GM12878 (cell line): ENCODE measurements around the gene TFDP1. TPM values are rescaled to one million over a fixed set of nuclear protein-coding genes. Genes with fewer than 3 reads are reported as not detected.

ENCODE experiments used
- ATAC-seq: fragments of 200-7000 bp; cut with Tn5 transposase; 3 replicates; pipeline ENCODE4 v1.9.1; 2020; ENCODE audit warnings: mild to moderate bottlenecking, moderate library complexity
- BruUV-seq: library from RNA; stranded (reverse); fragments of 400-500 nt; replicated peaks from 2 replicates; lab custom pipeline; 2021; lab: Mats Ljungman, UMichigan
- CTCF ChIA-PET: fragments of 300-600 bp; sonication (Branson Sonifier 250); formaldehyde crosslinking; extraction: SDS; loops from one replicate; lab custom pipeline; 2021; ENCODE audit warnings: inconsistent platforms; lab: Yijun Ruan, JAX
- POLR2A ChIA-PET: fragments of 350-600 bp; formaldehyde crosslinking; extraction: SDS; loops from one replicate; lab custom pipeline; 2021; ENCODE audit warnings: inconsistent platforms; lab: Charles Lee
- RAD21 ChIA-PET: fragments of 300-600 bp; sonication (Branson Sonifier 250); formaldehyde crosslinking; loops from one replicate; lab custom pipeline; 2023; ENCODE audit warnings: antibody characterized with exemption; ENCODE audit not compliant: unreplicated experiment; lab: Charles Lee
- SMC1A ChIA-PET: fragments of 300-600 bp; sonication (Branson Sonifier 250); formaldehyde crosslinking; loops from one replicate; lab custom pipeline; 2023; ENCODE audit not compliant: unreplicated experiment, uncharacterized antibody; lab: Charles Lee
- DNase-seq: peaks from one replicate; pipeline ENCODE4 v3.0.0-alpha.2; 2011; ENCODE audit warnings: low read depth, low spot score
- FAIRE-seq: peaks from 3 replicates; lab custom pipeline; 2011; peaks lifted over from hg19 to GRCh38; lab: Jason Lieb, UNC
- H2AFZ ChIP-seq: 2 replicates; pipeline ENCODE4 v1.6.0; 2011; ENCODE audit warnings: low read depth, low read length, control low read depth; ENCODE audit not compliant: control insufficient read depth
- H3K27ac ChIP-seq: 2 replicates; pipeline ENCODE4 v1.5.1; 2011; ENCODE audit warnings: control low read depth; ENCODE audit not compliant: control insufficient read depth, insufficient read depth
- H3K27me3 ChIP-seq, 2 experiments: replicated peaks in 1 of 2; 2 replicates each; pipeline versions ENCODE4 v1.6.0 to v1.6.1; 2011; ENCODE audit warnings: low read length in 1 of 2; ENCODE audit not compliant: control insufficient read depth in 2 of 2, insufficient read depth in 2 of 2
- H3K36me3 ChIP-seq, 2 experiments: 2 replicates each; pipeline ENCODE4 v1.5.1; 2011; ENCODE audit warnings: low read length in 1 of 2; ENCODE audit not compliant: control insufficient read depth in 2 of 2, insufficient read depth in 2 of 2
- H3K4me1 ChIP-seq: 2 replicates; pipeline ENCODE4 v1.6.1; 2011; ENCODE audit warnings: mild to moderate bottlenecking, low read length, moderate library complexity, mixed read lengths; ENCODE audit not compliant: control insufficient read depth, insufficient read depth
- H3K4me2 ChIP-seq: 2 replicates; pipeline ENCODE4 v1.6.0; 2011; ENCODE audit warnings: control low read depth; ENCODE audit not compliant: control insufficient read depth, insufficient read depth
- H3K4me3 ChIP-seq: fragments of 200-600 bp; sonication (generic); 2 replicates; pipeline ENCODE4 v1.5.1; 2016
- H3K79me2 ChIP-seq: 2 replicates; pipeline ENCODE4 v1.6.0; 2011; ENCODE audit warnings: low read length; ENCODE audit not compliant: control insufficient read depth, insufficient read depth
- H3K9ac ChIP-seq: 2 replicates; pipeline ENCODE4 v1.8.0; 2011; ENCODE audit warnings: low read length, control low read depth, mixed read lengths; ENCODE audit not compliant: control insufficient read depth, insufficient read depth
- H3K9me3 ChIP-seq: replicated peaks from 3 replicates; pipeline ENCODE4 v1.5.1; 2011; ENCODE audit warnings: mild to moderate bottlenecking, low read length; ENCODE audit not compliant: control insufficient read depth, insufficient read depth
- H4K20me1 ChIP-seq: 2 replicates; pipeline ENCODE4 v1.6.0; 2011; ENCODE audit not compliant: control insufficient read depth, insufficient read depth
- BHLHE40 ChIP-seq, 2 experiments: fragments of 450-650 bp in 1 of 2; IDR thresholded peaks; 2 replicates each; pipeline ENCODE4 v1.6.1; 2011 to 2017; ENCODE audit warnings: low read depth in 2 of 2, borderline replicate concordance in 1 of 2, improper control_type of control experiment in 1 of 2, low read length in 1 of 2, mild to moderate bottlenecking in 1 of 2
- CBX5 ChIP-seq: sonication (generic); IDR thresholded peaks from 2 replicates; pipeline ENCODE4 v1.6.1; 2016; ENCODE audit warnings: low read depth, moderate library complexity, mild to moderate bottlenecking, inconsistent platforms
- EP300 ChIP-seq, 2 experiments: fragments of 150-350 bp in 1 of 2; IDR thresholded peaks; 2 replicates each; pipeline ENCODE4 v1.6.1; 2011 to 2012; ENCODE audit warnings: low read depth in 2 of 2, low read length in 2 of 2, borderline replicate concordance in 1 of 2, improper control_type of control experiment in 1 of 2, inconsistent platforms in 1 of 2; ENCODE audit not compliant: control insufficient read depth in 1 of 2
- HCFC1 ChIP-seq: fragments of 150-350 bp; IDR thresholded peaks from 2 replicates; pipeline ENCODE4 v1.6.1; 2014; ENCODE audit warnings: low read length
- MAX ChIP-seq: IDR thresholded peaks from 2 replicates; pipeline ENCODE4 v1.6.1; 2012; ENCODE audit warnings: low read depth, low read length, improper control_type of control experiment
- MXI1 ChIP-seq: fragments of 150-350 bp; IDR thresholded peaks from 2 replicates; pipeline ENCODE4 v1.6.1; 2011; ENCODE audit warnings: low read depth, mild to moderate bottlenecking, inconsistent platforms, low read length, improper control_type of control experiment
- SIN3A ChIP-seq: IDR thresholded peaks from 2 replicates; pipeline ENCODE4 v1.6.1; 2012; ENCODE audit warnings: low read depth, low read length, improper control_type of control experiment
- SIX5 ChIP-seq: IDR thresholded peaks from 2 replicates; pipeline ENCODE4 v1.6.1; 2011; ENCODE audit warnings: mild to moderate bottlenecking, low read depth, low read length, moderate library complexity; ENCODE audit not compliant: severe bottlenecking
- SPI1 ChIP-seq: IDR thresholded peaks from 2 replicates; pipeline ENCODE4 v1.6.1; 2011; ENCODE audit warnings: low read depth, mild to moderate bottlenecking, low read length, moderate library complexity, borderline replicate concordance; ENCODE audit not compliant: insufficient read depth
- ZBED1 ChIP-seq: IDR thresholded peaks from 2 replicates; pipeline ENCODE4 v1.6.1; 2016; ENCODE audit warnings: borderline replicate concordance
- WGBS: methylation state at CpG from one replicate; pipeline ENCODE4 v1.1.6; 2016; ENCODE audit warnings: low lambda C conversion rate; ENCODE audit not compliant: insufficient replicate concordance, insufficient coverage; ENCODE audit errors: missing lambda C conversion rate; 5-methylcytosine and 5-hydroxymethylcytosine counted together
- in situ Hi-C: fragments of 300-500 bp; cut with MboI; formaldehyde crosslinking; loops from 9 replicates; pipeline ENCODE4 v1.14.3; 2018; ENCODE audit warnings: mixed read lengths
- intact Hi-C: fragments of 100-400 bp; cut with micrococcal nuclease; formaldehyde crosslinking; loops from one replicate; pipeline ENCODE4 v1.14.2; 2022; ENCODE audit not compliant: unreplicated experiment
- polyA plus RNA-seq, 11 experiments: library from polyadenylated mRNA; depleted of rRNA in 4 of 11; unstranded in 6 of 11; stranded (reverse) in 5 of 11; fragments of >200 nt; fragmentation: Nextera tagmentation in 4 of 11; fragmentation: Illumina TruSeq in 1 of 11; extraction: Ambion mirVana in 4 of 11; extraction: Trizol in 1 of 11; gene quantifications; 1 replicate in 1 of 11; 2 replicates in 10 of 11; pipeline versions ENCODE4 v1.2.1 to v1.2.3, GENCODE V29; 2011 to 2016; ENCODE audit warnings: inconsistent platforms in 2 of 11, missing spikeins in 2 of 11, low read depth in 1 of 11
- total RNA-seq, 4 experiments: library from RNA; depleted of rRNA in 3 of 4; stranded (reverse); fragments of >200 nt in 3 of 4; fragmentation: Illumina TruSeq in 1 of 4; extraction: Trizol in 1 of 4; gene quantifications; 2 replicates each; pipeline versions ENCODE4 v1.2.1 to v1.2.3, GENCODE V29; 2013 to 2021

TFDP1 gene
- total and polyA plus RNA-seq, 10 of the 15 experiments (the other 5 are each of a cell fraction or from before 2014, with no cell fraction given), result 37.7 to 254 (median 119) TPM

GRCh38 chr13:113573065-113573464 is 11.5 kb upstream of the TFDP1 start:
- in situ Hi-C loops, result no loop called here
- CTCF ChIA-PET, result interaction anchor here (1.2 kb wide), 1 partner anchor 11 kb away, joined by 5 read pairs; no protein-coding TSS in a partner anchor
- WGBS, result 65% methylated on average over 3 of the region's 3 CpGs
- Histone ChIP-seq H3K27me3 (no peaks in the 10 kb centered on the region), H3K9me3 (no peaks in the 10 kb centered on the region), H4K20me1 (no peaks in the 10 kb centered on the region), H3K4me2 (no peak overlapping the region), H3K4me1 (no peaks in the 10 kb centered on the region), H3K79me2 (no peaks in the 10 kb centered on the region), H3K27ac (no peak overlapping the region), H2AFZ (no peak overlapping the region), H3K36me3 (no peaks in the 10 kb centered on the region), H3K4me3 (no peak overlapping the region), H3K9ac (no peak overlapping the region)
- intact Hi-C loops, result no loop called here
- TF ChIP-seq ZBED1 (no peak), EP300 (IDR thresholded peaks at IDR 0.05; ENCODE audit: borderline replicate concordance in 1 of 2, control insufficient read depth in 1 of 2, low read depth in 2 of 2, low read length in 2 of 2) (no peak)
- SMC1A ChIA-PET, result no interaction called here
- no peak for ATAC-seq
- BruUV-seq, result no TSS peak
- RAD21 ChIA-PET, result no interaction called here
- no peak for DNase-seq
- no peak for FAIRE-seq
- POLR2A ChIA-PET, result no interaction called here

GRCh38 chr13:113576597-113576996 is 8.0 kb upstream of the TFDP1 start:
- Histone ChIP-seq H3K79me2 (no peaks in the 10 kb centered on the region), H3K4me2 (no peak overlapping the region), H3K36me3 (no peaks in the 10 kb centered on the region), H3K27me3 (no peaks in the 10 kb centered on the region), H3K4me3 (no peak overlapping the region), H3K4me1 (no peaks in the 10 kb centered on the region), H3K9me3 (no peaks in the 10 kb centered on the region), H4K20me1 (no peaks in the 10 kb centered on the region), H3K9ac (no peak overlapping the region), H2AFZ (no peak overlapping the region), H3K27ac (no peak overlapping the region)
- ChIA-PET CTCF (no interaction called here), RAD21 (no interaction called here), SMC1A (no interaction called here), POLR2A (no interaction called here)
- in situ Hi-C loops, result no loop called here
- TF ChIP-seq SPI1, result no peak
- TF ChIP-seq HCFC1, result no peak
- no peak for TF ChIP-seq SIX5
- no peak for TF ChIP-seq MAX
- no peak for TF ChIP-seq MXI1
- no peak for TF ChIP-seq BHLHE40 (IDR thresholded peaks at IDR 0.05; ENCODE audit: borderline replicate concordance in 1 of 2, low read depth in 2 of 2, low read length in 1 of 2)
- TF ChIP-seq CBX5, result no peak
- TF ChIP-seq SIN3A, result no peak
- BruUV-seq, result no TSS peak
- 58% methylated on average over 3 of the region's 3 CpGs for WGBS
- FAIRE-seq (no peak), ATAC-seq (no peak), DNase-seq (no peak)
- intact Hi-C loops, result no loop called here
